Effector CD4-positive, alpha-beta T cell (primary cell): Measurements from ENCODE around the gene PPIL6.

ENCODE experiments used
- DNase-seq: peaks from one replicate; pipeline ENCODE4 v3.0.0-alpha.2; 2020

PPIL6 gene

GRCh38 chr6:109360791-109361190 is 79.6 kb downstream of the PPIL6 start:
- DNase-seq, result no peak

GRCh38 chr6:109360281-109360680 is 80.1 kb downstream of the PPIL6 start:
- no peak for DNase-seq

- no peak for DNase-seq
These were observed 81.2 kb downstream of the PPIL6 start for GRCh38 chr6:109359248-109359647.

GRCh38 chr6:109358204-109358603 is 82.2 kb downstream of the PPIL6 start:
- no peak for DNase-seq

- DNase-seq, result no peak
These were observed 84.2 kb downstream of the PPIL6 start for GRCh38 chr6:109356237-109356636.

- no peak for DNase-seq
These were observed 88.9 kb downstream of the PPIL6 start for GRCh38 chr6:109351231-109352130.

GRCh38 chr6:109349419-109349987 is 90.9 kb downstream of the PPIL6 start:
- DNase-seq, result no peak

- no peak for DNase-seq
These were observed 92.2 kb downstream of the PPIL6 start for GRCh38 chr6:109348226-109348625.

GRCh38 chr6:109347779-109348178 is 92.6 kb downstream of the PPIL6 start:
- no peak for DNase-seq

GRCh38 chr6:109345986-109346385 is 94.4 kb downstream of the PPIL6 start:
- no peak for DNase-seq

GRCh38 chr6:109344226-109344625 is 96.2 kb downstream of the PPIL6 start:
- no peak for DNase-seq

- DNase-seq, result no peak
These were observed 96.9 kb downstream of the PPIL6 start for GRCh38 chr6:109343518-109343917.

GRCh38 chr6:109342911-109343310 is 97.5 kb downstream of the PPIL6 start:
- DNase-seq, result no peak

GRCh38 chr6:109342506-109342905 is 97.9 kb downstream of the PPIL6 start:
- DNase-seq, result no peak

- DNase-seq, result no peak
These were observed 99.6 kb downstream of the PPIL6 start for GRCh38 chr6:109340811-109341210.
